Upper lobe of left lung (tissue), 4 donors: ENCODE results near the gene ZNF865.

ENCODE experiments used
- CTCF ChIP-seq, 6 experiments: fragments of 450-650 bp in 4 of 6; fragments of 200-600 bp in 2 of 6; sonication (generic) in 2 of 6; IDR thresholded peaks; one replicate each; pipeline ENCODE4 v1.5.1; 2016 to 2019; ENCODE audit warnings: antibody characterized with exemption in 6 of 6
- POLR2AphosphoS5 ChIP-seq, 2 donors: sonication (generic); formaldehyde crosslinking; IDR thresholded peaks; one replicate each; pipeline ENCODE4 v1.5.1; 2017; ENCODE audit warnings: antibody characterized with exemption in 2 of 2

- TF ChIP-seq POLR2AphosphoS5 (IDR thresholded peaks at IDR 0.05) (no peak), CTCF (IDR thresholded peaks at IDR 0.05) (no peak)
Measured at GRCh38 chr19:55654323-55654867, 48.9 kb downstream of the ZNF865 start.
